ENCODE measurements around the gene CCNA2.

DNA sequence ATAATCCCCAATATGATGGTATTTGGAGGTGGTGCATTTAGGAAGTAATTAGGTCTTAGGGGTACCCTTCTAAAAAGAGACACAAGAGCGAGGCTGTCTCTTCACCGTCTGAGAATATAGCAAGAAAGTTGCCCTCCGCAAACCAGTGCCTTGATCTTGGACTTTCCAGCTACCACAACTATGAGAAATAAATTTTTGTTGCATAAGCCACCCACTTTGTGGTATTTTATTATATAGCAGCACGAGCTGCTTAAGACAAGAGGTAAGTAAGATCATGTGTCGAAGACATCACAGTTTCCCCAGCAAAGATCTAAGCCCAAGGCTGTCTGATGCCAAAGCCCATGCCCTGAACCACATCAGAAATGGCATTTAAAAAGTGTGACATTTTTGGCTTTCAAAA is 32.2 kb downstream of the CCNA2 start:
- TF ChIP-seq, protein P1, sequence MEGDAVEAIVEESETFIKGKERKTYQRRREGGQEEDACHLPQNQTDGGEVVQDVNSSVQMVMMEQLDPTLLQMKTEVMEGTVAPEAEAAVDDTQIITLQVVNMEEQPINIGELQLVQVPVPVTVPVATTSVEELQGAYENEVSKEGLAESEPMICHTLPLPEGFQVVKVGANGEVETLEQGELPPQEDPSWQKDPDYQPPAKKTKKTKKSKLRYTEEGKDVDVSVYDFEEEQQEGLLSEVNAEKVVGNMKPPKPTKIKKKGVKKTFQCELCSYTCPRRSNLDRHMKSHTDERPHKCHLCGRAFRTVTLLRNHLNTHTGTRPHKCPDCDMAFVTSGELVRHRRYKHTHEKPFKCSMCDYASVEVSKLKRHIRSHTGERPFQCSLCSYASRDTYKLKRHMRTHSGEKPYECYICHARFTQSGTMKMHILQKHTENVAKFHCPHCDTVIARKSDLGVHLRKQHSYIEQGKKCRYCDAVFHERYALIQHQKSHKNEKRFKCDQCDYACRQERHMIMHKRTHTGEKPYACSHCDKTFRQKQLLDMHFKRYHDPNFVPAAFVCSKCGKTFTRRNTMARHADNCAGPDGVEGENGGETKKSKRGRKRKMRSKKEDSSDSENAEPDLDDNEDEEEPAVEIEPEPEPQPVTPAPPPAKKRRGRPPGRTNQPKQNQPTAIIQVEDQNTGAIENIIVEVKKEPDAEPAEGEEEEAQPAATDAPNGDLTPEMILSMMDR (conservative IDR thresholded peaks at IDR 0.05; ENCODE audit: low read depth, low read length), result no peak
- TF ChIP-seq EZH2 (IDR thresholded peaks at IDR 0.05; ENCODE audit: low read length, unreplicated experiment) (no peak), EZH2phosphoT487 (IDR thresholded peaks at IDR 0.05; ENCODE audit: borderline replicate concordance, low read length) (no peak)

Data from PC-3 (cell line).